CD4-positive, alpha-beta T cell treated with Interleukin-17A for 4 hours (primary cell): Measurements from ENCODE around the gene ADGRG2.

Experiments
- DNase-seq: peaks from one replicate; pipeline ENCODE4 v3.0.0-alpha.2; 2020; ENCODE audit warnings: mixed read lengths

Gene ADGRG2

GRCh38 chrX:18949291-18949943, 172.9 kb downstream of the ADGRG2 start:
- no peak for DNase-seq

DNA sequence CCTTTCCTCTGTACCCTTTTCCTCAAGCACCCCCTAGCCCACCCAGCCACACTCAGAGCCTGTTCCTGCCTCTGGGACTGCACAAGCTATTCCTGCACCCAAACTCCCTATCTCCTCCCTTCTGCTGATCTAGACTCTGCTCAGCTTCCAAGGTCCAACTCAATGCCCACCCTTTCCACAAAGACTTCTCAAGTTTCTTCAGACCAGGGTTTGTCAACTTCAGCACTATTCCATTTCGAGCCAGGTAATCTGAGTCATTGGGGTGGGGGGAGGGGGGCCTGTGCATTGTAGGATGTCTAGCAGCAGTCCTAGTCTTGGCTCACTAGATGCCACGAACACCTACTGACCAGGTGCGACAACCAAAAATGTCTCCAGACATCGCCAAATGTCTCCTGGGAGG, 175.7 kb downstream of the ADGRG2 start:
- DNase-seq: no peak

GRCh38 chrX:18946157-18946556, 176.1 kb downstream of the ADGRG2 start:
- no peak for DNase-seq

DNA sequence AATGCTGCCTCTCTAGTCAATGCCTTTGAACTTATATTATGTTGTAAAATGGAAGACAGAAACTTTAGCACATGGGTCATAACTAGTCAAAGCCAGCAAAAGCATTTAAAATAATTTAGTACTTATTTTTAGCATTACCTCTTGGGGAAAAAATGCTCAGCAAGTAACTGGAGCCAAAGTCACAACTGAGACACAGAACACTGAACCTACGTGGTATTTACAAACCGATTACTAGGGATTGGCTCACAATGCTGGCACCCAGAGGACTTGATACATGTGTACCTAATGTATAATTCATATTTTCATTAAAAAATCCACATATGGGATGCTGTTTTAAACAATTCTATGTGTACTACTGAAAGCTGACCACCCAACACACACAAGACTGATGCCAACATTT, 176.8 kb downstream of the ADGRG2 start:
- DNase-seq: no peak

DNA sequence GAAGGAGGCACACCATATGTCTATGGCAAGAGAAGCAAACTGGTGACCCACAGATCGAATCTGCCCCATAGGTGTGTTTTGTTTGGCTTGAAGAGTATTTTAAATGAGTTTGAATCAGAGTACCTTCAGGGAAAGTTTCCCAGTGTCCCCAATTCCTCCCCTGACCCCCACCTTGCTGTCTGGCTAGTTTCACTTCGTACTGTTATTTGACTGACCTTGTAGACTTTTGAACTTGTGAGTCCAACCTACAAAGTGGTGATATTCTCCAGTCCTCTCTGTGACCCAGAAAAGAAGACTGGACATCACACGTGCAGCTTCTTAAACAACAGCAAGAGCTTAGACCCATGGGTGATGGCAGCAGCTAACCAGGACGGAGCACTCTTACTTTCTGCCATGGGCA, 177.8 kb downstream of the ADGRG2 start:
- DNase-seq: no peak

DNA sequence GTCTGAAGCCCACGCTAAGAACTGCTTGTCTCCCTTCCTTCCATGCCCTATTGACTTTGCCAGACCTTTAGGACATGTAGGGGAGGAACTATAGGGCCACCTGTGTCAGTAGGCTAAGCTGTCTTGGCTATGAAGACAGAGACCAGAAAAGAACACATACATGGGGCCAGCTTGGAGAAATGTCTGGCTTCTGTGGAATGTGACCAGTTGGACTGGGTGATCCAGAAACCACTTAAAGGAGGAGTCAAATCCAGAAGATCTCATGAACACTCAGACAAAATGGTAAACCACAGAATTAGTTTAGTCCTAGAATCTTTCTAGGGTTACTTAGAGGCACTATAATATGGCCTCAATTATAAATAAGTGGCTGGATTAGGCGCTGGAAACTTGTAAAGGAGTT, 180.4 kb downstream of the ADGRG2 start:
- DNase-seq: no peak
